Measurements from ENCODE around the gene STK33. TPM values are rescaled to one million over a fixed set of nuclear protein-coding genes. Genes with fewer than 3 reads are reported as not detected.
A peak's percentile ranks its signal among the peaks of the same experiment; 100 is the strongest.

Gene STK33
- 17.9 TPM for total RNA-seq (ENCODE audit: unreplicated experiment)
- long read RNA-seq, partial matches to known transcripts, result 0 of 6 reads
- long read RNA-seq, other reads (novel, unspliced or antisense), result 5 of 6 reads

- Mint-ChIP-seq H3K27ac (ENCODE audit: unreplicated experiment) (peak within 1 kb of the TSS; percentile 6), H3K4me1 (ENCODE audit: unreplicated experiment) (peaks cover 14% of the 10 kb centered on the region), H3K9me3 (ENCODE audit: unreplicated experiment) (no peaks in the 10 kb centered on the region), H3K4me3 (ENCODE audit: unreplicated experiment) (peak within 1 kb of the TSS; percentile 95), H3K27me3 (ENCODE audit: unreplicated experiment) (peaks cover 3% of the 10 kb centered on the region), H3K36me3 (ENCODE audit: low read depth, unreplicated experiment) (no peaks in the 10 kb centered on the region)
- TF ChIP-seq, protein P1, sequence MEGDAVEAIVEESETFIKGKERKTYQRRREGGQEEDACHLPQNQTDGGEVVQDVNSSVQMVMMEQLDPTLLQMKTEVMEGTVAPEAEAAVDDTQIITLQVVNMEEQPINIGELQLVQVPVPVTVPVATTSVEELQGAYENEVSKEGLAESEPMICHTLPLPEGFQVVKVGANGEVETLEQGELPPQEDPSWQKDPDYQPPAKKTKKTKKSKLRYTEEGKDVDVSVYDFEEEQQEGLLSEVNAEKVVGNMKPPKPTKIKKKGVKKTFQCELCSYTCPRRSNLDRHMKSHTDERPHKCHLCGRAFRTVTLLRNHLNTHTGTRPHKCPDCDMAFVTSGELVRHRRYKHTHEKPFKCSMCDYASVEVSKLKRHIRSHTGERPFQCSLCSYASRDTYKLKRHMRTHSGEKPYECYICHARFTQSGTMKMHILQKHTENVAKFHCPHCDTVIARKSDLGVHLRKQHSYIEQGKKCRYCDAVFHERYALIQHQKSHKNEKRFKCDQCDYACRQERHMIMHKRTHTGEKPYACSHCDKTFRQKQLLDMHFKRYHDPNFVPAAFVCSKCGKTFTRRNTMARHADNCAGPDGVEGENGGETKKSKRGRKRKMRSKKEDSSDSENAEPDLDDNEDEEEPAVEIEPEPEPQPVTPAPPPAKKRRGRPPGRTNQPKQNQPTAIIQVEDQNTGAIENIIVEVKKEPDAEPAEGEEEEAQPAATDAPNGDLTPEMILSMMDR (IDR thresholded peaks at IDR 0.05; ENCODE audit: unreplicated experiment), result no peak
- peak; percentile 65 for DNase-seq (ENCODE audit: low spot score)
Observed at GRCh38 chr11:8593935-8594909, at the start of gene STK33. Gene STK33 (minus strand): TSS chr11:8594228. CDS start chr11:8474905, 119,323 bp downstream.

GRCh38 chr11:8642196-8642841 is 48.3 kb upstream of the STK33 start:
- Mint-ChIP-seq H3K27me3 (ENCODE audit: unreplicated experiment) (no peaks in the 10 kb centered on the region), H3K4me3 (ENCODE audit: unreplicated experiment) (no peak overlapping the region), H3K4me1 (ENCODE audit: unreplicated experiment) (no peaks in the 10 kb centered on the region)

DNA sequence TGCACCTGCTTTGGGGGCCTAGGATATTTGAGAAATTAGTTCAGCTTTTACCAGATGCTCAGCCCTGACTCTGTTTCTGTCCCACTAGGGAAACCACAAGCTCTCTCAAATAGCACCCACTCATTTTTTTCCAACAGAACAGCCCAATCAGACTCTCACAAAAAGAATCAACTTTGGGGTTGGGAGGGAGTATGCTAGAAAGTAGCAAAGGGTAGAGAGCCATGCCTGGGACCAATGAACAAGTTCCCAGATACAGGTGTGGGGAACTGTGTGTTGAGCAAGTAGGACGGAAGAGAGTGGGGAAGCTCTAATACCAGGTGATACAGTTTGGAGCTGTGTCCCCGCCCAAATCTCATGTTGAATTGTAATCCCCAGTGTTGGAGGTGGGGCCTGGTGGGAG is 47.3 kb upstream of the STK33 start:
- TF ChIP-seq, protein P1 (IDR thresholded peaks at IDR 0.05; ENCODE audit: unreplicated experiment), result no peak
- peaks cover 21% of the 10 kb centered on the region for H3K36me3 Mint-ChIP-seq (ENCODE audit: low read depth, unreplicated experiment)
- no peaks in the 10 kb centered on the region for H3K4me1 Mint-ChIP-seq (ENCODE audit: unreplicated experiment)
- DNase-seq (ENCODE audit: low spot score), result no peak
- no peak overlapping the region for H3K27ac Mint-ChIP-seq (ENCODE audit: unreplicated experiment)
- H3K27me3 Mint-ChIP-seq (ENCODE audit: unreplicated experiment), result peaks cover 1% of the 10 kb centered on the region
- H3K4me3 Mint-ChIP-seq (ENCODE audit: unreplicated experiment), result no peak overlapping the region
- H3K9me3 Mint-ChIP-seq (ENCODE audit: unreplicated experiment), result no peaks in the 10 kb centered on the region

More at GRCh38 chr11:8642196-8642841, 48.3 kb upstream of the STK33 start:
- TF ChIP-seq, protein P1 (IDR thresholded peaks at IDR 0.05; ENCODE audit: unreplicated experiment), result no peak
- peaks cover 14% of the 10 kb centered on the region for H3K36me3 Mint-ChIP-seq (ENCODE audit: low read depth, unreplicated experiment)
- no peaks in the 10 kb centered on the region for H3K9me3 Mint-ChIP-seq (ENCODE audit: unreplicated experiment)
- DNase-seq (ENCODE audit: low spot score), result no peak
- no peak overlapping the region for H3K27ac Mint-ChIP-seq (ENCODE audit: unreplicated experiment)

- TF ChIP-seq, protein P1 (IDR thresholded peaks at IDR 0.05; ENCODE audit: unreplicated experiment), result no peak
- Mint-ChIP-seq H3K4me3 (ENCODE audit: unreplicated experiment) (no peak overlapping the region), H3K27ac (ENCODE audit: unreplicated experiment) (no peak overlapping the region), H3K27me3 (ENCODE audit: unreplicated experiment) (peaks cover 1% of the 10 kb centered on the region), H3K36me3 (ENCODE audit: low read depth, unreplicated experiment) (peaks cover 30% of the 10 kb centered on the region), H3K4me1 (ENCODE audit: unreplicated experiment) (no peaks in the 10 kb centered on the region), H3K9me3 (ENCODE audit: unreplicated experiment) (no peaks in the 10 kb centered on the region)
- DNase-seq (ENCODE audit: low spot score), result no peak
Observed at GRCh38 chr11:8640267-8640906, 46.4 kb upstream of the STK33 start.

Measured in endothelial cell (in vitro differentiated cells).